ENCODE results near the gene SLMAP.

Gene SLMAP, protein sequence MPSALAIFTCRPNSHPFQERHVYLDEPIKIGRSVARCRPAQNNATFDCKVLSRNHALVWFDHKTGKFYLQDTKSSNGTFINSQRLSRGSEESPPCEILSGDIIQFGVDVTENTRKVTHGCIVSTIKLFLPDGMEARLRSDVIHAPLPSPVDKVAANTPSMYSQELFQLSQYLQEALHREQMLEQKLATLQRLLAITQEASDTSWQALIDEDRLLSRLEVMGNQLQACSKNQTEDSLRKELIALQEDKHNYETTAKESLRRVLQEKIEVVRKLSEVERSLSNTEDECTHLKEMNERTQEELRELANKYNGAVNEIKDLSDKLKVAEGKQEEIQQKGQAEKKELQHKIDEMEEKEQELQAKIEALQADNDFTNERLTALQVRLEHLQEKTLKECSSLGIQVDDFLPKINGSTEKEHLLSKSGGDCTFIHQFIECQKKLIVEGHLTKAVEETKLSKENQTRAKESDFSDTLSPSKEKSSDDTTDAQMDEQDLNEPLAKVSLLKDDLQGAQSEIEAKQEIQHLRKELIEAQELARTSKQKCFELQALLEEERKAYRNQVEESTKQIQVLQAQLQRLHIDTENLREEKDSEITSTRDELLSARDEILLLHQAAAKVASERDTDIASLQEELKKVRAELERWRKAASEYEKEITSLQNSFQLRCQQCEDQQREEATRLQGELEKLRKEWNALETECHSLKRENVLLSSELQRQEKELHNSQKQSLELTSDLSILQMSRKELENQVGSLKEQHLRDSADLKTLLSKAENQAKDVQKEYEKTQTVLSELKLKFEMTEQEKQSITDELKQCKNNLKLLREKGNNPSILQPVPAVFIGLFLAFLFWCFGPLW

DNA sequence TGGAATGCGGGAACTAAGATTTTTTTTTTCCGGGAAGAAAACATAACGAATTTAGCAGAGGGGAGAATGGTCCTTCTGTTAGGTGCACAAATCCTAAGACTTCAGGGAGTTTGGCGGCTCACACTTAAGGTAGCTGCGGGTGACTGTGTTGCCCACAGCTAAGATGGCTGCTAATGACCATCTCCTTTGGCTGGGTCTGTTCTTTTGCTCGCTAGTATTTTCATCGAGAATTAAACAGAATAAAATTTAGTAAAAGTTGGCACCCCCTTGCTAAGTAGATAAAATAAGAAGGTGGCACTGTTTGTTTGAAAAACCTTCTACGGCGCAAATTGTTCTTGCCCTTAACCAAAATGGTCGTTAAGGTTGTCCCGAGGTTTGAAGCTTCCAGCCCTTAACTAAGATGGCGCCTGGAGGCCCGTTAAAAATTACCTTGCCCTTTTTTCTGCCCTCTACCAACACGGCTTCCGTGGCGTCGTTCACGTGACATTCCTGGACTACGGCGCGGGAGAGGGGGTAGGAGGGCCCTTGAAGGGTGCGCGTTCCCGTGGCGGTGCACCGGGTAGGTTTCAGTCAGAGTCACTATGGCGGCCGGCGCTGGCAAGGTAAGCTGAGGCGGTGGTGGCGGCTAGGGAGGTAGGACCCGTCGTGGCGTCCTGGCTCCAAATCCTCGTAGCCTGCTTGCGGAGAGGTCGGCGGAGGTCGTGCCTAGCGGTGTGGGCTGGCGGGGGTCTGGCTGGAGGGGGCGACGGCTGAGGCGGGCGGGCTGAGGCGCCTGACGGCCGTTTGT lies at the start of gene SLMAP:
Gene SLMAP, plus strand, starts transcription at position 569 of the 787 bp plus-strand sequence. CDS start 1,343 bp downstream, outside the sequence.
- ChIA-PET CTCF (interaction anchor here (0.8 to 1.8 kb wide), 3 partner anchors 8 to 97 kb away, joined by 3 to 6 read pairs (median 3); no protein-coding TSS in a partner anchor), POLR2A (interaction anchor here (0.6 to 1.4 kb wide), 5 partner anchors 10 to 159 kb away, joined by 3 to 6 read pairs (median 3); partner anchors contain the start of gene ARF4)
- peak within 1 kb of the TSS; percentile 89 for H3K4me3 ChIP-seq (ENCODE audit: low read depth, low read length)
- TF ChIP-seq, protein P1, sequence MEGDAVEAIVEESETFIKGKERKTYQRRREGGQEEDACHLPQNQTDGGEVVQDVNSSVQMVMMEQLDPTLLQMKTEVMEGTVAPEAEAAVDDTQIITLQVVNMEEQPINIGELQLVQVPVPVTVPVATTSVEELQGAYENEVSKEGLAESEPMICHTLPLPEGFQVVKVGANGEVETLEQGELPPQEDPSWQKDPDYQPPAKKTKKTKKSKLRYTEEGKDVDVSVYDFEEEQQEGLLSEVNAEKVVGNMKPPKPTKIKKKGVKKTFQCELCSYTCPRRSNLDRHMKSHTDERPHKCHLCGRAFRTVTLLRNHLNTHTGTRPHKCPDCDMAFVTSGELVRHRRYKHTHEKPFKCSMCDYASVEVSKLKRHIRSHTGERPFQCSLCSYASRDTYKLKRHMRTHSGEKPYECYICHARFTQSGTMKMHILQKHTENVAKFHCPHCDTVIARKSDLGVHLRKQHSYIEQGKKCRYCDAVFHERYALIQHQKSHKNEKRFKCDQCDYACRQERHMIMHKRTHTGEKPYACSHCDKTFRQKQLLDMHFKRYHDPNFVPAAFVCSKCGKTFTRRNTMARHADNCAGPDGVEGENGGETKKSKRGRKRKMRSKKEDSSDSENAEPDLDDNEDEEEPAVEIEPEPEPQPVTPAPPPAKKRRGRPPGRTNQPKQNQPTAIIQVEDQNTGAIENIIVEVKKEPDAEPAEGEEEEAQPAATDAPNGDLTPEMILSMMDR (IDR thresholded peaks at IDR 0.05; ENCODE audit: insufficient read depth, low read length, missing control alignments) = no peak
- peak; percentile 75 for DNase-seq (ENCODE audit: low read depth, low spot score)

DNA sequence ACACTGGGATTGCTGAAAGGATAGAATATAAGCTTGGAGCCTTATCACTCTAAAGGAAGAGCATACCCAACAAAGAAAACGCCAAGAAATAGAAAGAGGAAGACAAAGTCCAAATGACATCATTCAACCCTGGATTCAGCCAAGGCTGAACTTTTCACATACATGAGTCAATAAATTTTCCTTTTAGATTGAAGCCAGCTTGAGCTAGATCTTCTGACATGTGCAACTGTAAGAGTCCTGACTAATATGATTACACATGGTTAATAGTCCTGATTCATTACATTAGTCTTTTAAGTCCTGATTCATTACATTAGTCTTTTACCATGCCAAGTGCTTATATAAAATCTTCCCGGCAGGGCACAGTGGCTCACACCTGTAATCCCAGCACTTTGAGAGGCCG lies 49.6 kb upstream of the SLMAP start:
- TF ChIP-seq, protein P1 (IDR thresholded peaks at IDR 0.05; ENCODE audit: insufficient read depth, low read length, missing control alignments) = no peak
- H3K4me3 ChIP-seq (ENCODE audit: low read depth, low read length) = no peak overlapping the region
- DNase-seq (ENCODE audit: low read depth, low spot score) = peak; percentile 33
- ChIA-PET CTCF (interaction anchor here (0.6 kb wide), 1 partner anchor 54 kb away, joined by 3 read pairs; no protein-coding TSS in a partner anchor), POLR2A (no interaction called here)

DNA sequence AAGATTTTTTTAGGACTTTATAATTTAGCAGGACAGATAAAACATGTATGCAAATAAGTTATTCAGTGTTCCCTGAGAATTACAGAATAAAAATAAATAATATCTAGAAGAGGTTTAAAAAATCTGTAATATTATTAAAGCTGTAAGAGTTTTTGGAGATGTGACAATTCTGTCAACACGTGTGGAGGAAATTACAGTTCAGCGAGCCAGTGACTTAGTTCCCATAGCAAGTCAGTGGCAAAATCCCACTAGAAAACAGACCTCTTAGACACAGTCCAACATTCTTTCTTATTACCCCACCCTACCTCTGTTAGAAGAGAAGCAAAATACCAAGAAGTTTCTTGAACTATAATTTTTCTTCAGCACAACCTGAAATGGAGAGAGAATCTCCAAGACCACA lies 47.1 kb upstream of the SLMAP start:
- CTCF ChIA-PET = interaction anchor here (1.3 kb wide), 1 partner anchor 14 kb away, joined by 3 read pairs; no protein-coding TSS in a partner anchor

DNA sequence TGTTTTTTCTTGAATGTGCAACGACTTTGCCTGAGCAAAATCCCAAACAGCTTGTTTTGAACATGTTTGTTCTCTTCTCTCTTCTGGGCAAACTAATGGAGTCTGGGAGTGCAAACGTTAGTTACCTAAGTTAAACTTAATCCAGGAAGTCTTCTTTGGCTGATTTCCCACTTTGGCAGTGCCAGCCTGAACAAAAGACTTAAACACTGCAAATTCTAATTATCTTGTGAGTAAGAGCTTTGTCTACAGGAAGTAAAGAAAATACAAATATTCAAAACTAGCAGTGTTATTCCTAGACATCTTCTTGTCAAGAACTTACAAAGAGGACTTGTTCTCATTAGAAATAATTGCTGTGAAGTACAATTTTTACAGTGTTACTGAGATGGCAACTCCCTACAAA lies 46.5 kb upstream of the SLMAP start:
- TF ChIP-seq, protein P1 (IDR thresholded peaks at IDR 0.05; ENCODE audit: insufficient read depth, low read length, missing control alignments) = no peak
- no peak for DNase-seq (ENCODE audit: low read depth, low spot score)
- POLR2A ChIA-PET = interaction anchor here (0.9 kb wide), 1 partner anchor 17 kb away, joined by 3 read pairs; the partner anchor contains the start of gene DENND6A
- CTCF ChIA-PET = interaction anchor here (1.0 to 1.3 kb wide), 2 partner anchors 13 to 66 kb away, joined by 3 read pairs; no protein-coding TSS in a partner anchor
- no peak overlapping the region for H3K4me3 ChIP-seq (ENCODE audit: low read depth, low read length)

More for the DNA sequence above, 47.1 kb upstream of the SLMAP start:
- POLR2A ChIA-PET = interaction anchor here (0.9 kb wide), 1 partner anchor 16 kb away, joined by 3 read pairs; the partner anchor contains the start of gene DENND6A
- TF ChIP-seq, protein P1 (IDR thresholded peaks at IDR 0.05; ENCODE audit: insufficient read depth, low read length, missing control alignments) = no peak
- DNase-seq (ENCODE audit: low read depth, low spot score) = no peak
- no peak overlapping the region for H3K4me3 ChIP-seq (ENCODE audit: low read depth, low read length)

DNA sequence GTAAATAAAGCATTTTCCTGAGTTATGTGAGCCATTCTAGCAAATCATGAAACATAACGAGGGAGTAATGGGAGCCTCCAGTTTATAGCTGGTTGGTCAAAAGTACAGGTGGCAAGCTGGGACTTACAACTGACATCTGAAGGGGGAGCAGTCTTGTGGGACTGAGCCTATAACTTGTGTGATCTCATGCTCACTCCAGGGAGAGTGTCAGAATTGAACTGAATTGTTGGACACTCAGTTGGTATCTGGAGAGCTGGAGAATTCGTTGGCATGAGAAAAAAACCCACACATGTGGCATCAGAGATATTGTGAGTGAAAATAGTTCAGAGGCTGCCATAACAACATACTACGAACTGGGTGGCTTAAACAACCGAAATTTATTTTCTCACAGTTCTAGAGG lies 40.4 kb upstream of the SLMAP start:
- H3K4me3 ChIP-seq (ENCODE audit: low read depth, low read length) = no peak overlapping the region
- no peak for DNase-seq (ENCODE audit: low read depth, low spot score)
- CTCF ChIA-PET = no interaction called here
- TF ChIP-seq, protein P1 (IDR thresholded peaks at IDR 0.05; ENCODE audit: insufficient read depth, low read length, missing control alignments) = no peak
- POLR2A ChIA-PET = no interaction called here
